Measurements from ENCODE around the gene TAF1D. TPM values are rescaled to one million over a fixed set of nuclear protein-coding genes. Genes with fewer than 3 reads are reported as not detected.

Gene TAF1D
- total RNA-seq, 1 donor from 2014 or later, result 82.6 TPM

DNA sequence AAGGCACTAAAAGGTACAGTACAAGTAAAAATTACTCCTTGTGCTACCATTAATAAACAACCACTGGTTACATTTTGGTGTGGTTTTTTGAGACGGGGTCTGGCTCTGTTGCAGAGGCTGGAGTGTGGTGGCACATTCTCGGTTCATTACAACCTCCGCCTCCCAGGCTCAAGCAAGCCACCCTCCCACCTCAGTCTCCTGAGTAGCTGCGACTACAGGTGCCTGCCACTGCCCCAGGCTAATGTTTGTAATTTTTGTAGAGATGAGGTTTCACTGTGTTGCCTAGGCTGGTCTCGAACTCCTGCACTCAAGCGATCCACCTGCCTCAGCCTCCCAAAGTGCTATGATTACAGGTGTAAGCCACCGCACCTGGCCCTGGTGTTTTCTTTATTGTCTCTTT is 20.8 kb downstream of the TAF1D start:
- Mint-ChIP-seq H3K27me3 (ENCODE audit: unreplicated experiment) (no peaks in the 10 kb centered on the region), H3K4me3 (ENCODE audit: unreplicated experiment) (no peak overlapping the region), H3K9me3 (ENCODE audit: unreplicated experiment) (no peaks in the 10 kb centered on the region), H3K36me3 (ENCODE audit: unreplicated experiment) (peaks cover 33% of the 10 kb centered on the region), H3K4me1 (ENCODE audit: unreplicated experiment) (no peaks in the 10 kb centered on the region), H3K27ac (ENCODE audit: unreplicated experiment) (no peak overlapping the region)
- TF ChIP-seq, protein P1, sequence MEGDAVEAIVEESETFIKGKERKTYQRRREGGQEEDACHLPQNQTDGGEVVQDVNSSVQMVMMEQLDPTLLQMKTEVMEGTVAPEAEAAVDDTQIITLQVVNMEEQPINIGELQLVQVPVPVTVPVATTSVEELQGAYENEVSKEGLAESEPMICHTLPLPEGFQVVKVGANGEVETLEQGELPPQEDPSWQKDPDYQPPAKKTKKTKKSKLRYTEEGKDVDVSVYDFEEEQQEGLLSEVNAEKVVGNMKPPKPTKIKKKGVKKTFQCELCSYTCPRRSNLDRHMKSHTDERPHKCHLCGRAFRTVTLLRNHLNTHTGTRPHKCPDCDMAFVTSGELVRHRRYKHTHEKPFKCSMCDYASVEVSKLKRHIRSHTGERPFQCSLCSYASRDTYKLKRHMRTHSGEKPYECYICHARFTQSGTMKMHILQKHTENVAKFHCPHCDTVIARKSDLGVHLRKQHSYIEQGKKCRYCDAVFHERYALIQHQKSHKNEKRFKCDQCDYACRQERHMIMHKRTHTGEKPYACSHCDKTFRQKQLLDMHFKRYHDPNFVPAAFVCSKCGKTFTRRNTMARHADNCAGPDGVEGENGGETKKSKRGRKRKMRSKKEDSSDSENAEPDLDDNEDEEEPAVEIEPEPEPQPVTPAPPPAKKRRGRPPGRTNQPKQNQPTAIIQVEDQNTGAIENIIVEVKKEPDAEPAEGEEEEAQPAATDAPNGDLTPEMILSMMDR (IDR thresholded peaks at IDR 0.05), result no peak
- no peak for DNase-seq (ENCODE audit: extremely low spot score, unreplicated experiment)

DNA sequence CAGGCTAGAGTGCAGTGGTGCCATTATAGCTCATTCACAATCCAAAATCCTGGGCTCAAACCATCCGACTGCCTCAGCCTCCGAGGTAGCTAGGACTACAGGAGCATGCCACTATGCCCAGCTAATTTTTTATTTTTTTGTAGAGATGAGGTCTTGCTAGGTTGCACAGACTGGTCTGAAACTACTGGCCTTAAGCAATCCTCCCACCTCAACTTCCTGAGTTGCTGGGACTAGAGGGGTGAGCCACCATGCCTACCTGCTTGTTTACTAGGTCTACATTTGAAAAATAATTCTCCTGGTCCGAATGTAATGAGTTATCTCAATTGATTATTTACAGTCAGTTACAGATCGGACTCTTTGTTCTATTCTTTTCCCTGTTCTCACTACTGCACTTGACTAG is 22.0 kb downstream of the TAF1D start:
- Mint-ChIP-seq H3K27me3 (ENCODE audit: unreplicated experiment) (no peaks in the 10 kb centered on the region), H3K4me3 (ENCODE audit: unreplicated experiment) (no peak overlapping the region), H3K9me3 (ENCODE audit: unreplicated experiment) (no peaks in the 10 kb centered on the region), H3K36me3 (ENCODE audit: unreplicated experiment) (peaks cover 31% of the 10 kb centered on the region), H3K4me1 (ENCODE audit: unreplicated experiment) (no peaks in the 10 kb centered on the region), H3K27ac (ENCODE audit: unreplicated experiment) (no peak overlapping the region)
- DNase-seq (ENCODE audit: extremely low spot score, unreplicated experiment), result no peak
- TF ChIP-seq, protein P1 (IDR thresholded peaks at IDR 0.05), result no peak

DNA sequence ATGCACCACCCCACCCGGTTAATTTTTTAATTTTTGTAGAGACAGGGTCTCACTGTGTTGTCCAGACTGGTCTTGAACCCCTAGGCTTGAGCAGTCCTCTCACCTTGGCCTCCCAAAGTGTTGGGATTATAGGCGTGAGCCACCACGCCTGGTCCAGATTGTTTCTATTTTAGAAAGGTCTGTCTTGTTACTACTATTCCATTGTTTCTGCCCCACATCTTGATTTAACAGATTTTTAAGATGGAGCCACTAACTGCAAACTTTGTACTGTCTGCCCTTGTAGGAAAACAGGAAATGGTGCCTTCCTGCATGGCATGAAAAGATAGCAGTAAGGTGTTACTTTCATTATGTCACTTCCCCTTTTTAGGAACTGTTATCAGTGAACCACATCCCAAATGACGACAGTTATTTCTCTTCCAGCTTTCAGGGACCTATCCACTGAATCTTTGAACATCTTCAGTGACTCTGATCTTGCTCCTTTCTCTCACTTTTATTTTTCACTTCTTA is 23.2 kb downstream of the TAF1D start:
- Mint-ChIP-seq H3K4me3 (ENCODE audit: unreplicated experiment) (no peak overlapping the region), H3K27ac (ENCODE audit: unreplicated experiment) (no peak overlapping the region), H3K9me3 (ENCODE audit: unreplicated experiment) (no peaks in the 10 kb centered on the region), H3K4me1 (ENCODE audit: unreplicated experiment) (peaks cover 2% of the 10 kb centered on the region), H3K36me3 (ENCODE audit: unreplicated experiment) (peaks cover 30% of the 10 kb centered on the region), H3K27me3 (ENCODE audit: unreplicated experiment) (no peaks in the 10 kb centered on the region)
- TF ChIP-seq, protein P1 (IDR thresholded peaks at IDR 0.05), result no peak
- no peak for DNase-seq (ENCODE audit: extremely low spot score, unreplicated experiment)

DNA sequence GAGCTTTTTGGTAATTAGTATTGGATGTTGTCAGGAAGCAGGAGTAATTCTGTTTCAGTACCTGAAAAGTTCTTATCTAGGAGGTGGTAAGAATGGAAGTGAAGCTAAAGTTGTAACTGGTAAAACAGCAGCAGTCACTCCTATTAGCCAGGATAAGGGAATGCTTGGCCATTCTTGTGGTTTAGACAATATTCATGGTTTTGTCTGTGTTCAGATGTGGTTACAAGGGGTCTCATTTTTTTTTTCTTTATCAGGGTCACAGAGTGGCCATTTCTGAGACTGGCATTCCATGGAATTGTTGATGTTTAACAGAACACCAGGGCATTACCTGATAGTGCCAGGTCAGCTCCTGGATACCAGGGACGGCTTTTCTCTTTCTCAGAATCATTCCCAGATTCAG is 23.8 kb downstream of the TAF1D start:
- Mint-ChIP-seq H3K4me3 (ENCODE audit: unreplicated experiment) (no peak overlapping the region), H3K36me3 (ENCODE audit: unreplicated experiment) (peaks cover 36% of the 10 kb centered on the region), H3K9me3 (ENCODE audit: unreplicated experiment) (no peaks in the 10 kb centered on the region), H3K27ac (ENCODE audit: unreplicated experiment) (no peak overlapping the region), H3K4me1 (ENCODE audit: unreplicated experiment) (peaks cover 3% of the 10 kb centered on the region), H3K27me3 (ENCODE audit: unreplicated experiment) (no peaks in the 10 kb centered on the region)
- DNase-seq (ENCODE audit: extremely low spot score, unreplicated experiment), result no peak
- TF ChIP-seq, protein P1 (IDR thresholded peaks at IDR 0.05), result no peak

DNA sequence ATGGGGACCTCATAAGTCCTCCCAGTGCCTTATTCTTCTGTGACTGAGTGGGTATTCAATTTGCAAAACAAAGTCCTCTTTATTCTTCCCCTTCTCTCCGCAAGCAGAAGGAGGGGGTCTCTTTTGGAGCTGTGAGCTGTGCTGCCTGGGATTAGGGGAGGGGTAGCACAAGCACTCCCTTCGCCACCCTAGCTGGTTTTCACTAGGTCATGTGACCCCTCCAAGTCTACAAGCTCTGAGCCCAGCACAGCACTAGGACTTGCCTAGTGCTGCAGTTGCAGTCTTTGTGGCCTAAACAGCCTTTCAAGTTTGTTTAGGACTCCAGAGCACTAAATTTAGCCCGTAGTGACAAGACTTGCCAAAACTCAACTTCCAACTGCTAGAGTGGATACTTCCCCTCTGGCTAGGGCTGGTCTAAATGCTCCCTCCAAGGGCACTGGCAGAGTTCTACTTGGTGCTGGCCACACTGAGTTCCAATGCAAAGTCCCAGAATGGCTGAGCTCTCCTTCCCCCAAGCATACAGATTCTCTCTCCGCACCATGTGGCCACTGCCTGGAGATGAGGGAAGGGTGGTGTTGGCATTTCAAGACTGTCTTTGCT is 25.4 kb downstream of the TAF1D start:
- Mint-ChIP-seq H3K36me3 (ENCODE audit: unreplicated experiment) (peaks cover 36% of the 10 kb centered on the region), H3K27ac (ENCODE audit: unreplicated experiment) (no peak overlapping the region), H3K9me3 (ENCODE audit: unreplicated experiment) (peaks cover 4% of the 10 kb centered on the region), H3K27me3 (ENCODE audit: unreplicated experiment) (no peaks in the 10 kb centered on the region), H3K4me3 (ENCODE audit: unreplicated experiment) (no peak overlapping the region), H3K4me1 (ENCODE audit: unreplicated experiment) (peaks cover 3% of the 10 kb centered on the region)
- TF ChIP-seq, protein P1 (IDR thresholded peaks at IDR 0.05), result no peak
- no peak for DNase-seq (ENCODE audit: extremely low spot score, unreplicated experiment)

Data from osteocyte (in vitro differentiated cells).